GM18507 (cell line): Measurements from ENCODE around the gene PITPNM3.
A peak's percentile ranks its signal among the peaks of the same experiment; 100 is the strongest.

Experiments
- DNase-seq: peaks from one replicate; pipeline ENCODE4 v3.0.0; 2011; ENCODE audit warnings: low read depth; ENCODE audit not compliant: insufficient read length; ENCODE audit errors: extremely low spot score
- FAIRE-seq: peaks from 2 replicates; lab custom pipeline; 2011; peaks lifted over from hg19 to GRCh38; lab: Jason Lieb, UNC

The PITPNM3 gene

GRCh38 chr17:6508016-6508415 lies 48.3 kb downstream of the PITPNM3 start:
- DNase-seq (no peak), FAIRE-seq (no peak)

GRCh38 chr17:6507535-6507934 lies 48.8 kb downstream of the PITPNM3 start:
- FAIRE-seq, result no peak
- DNase-seq, result no peak

- no peak for DNase-seq
Measured at GRCh38 chr17:6506679-6507231, 49.6 kb downstream of the PITPNM3 start.

GRCh38 chr17:6505425-6506142 lies 50.8 kb downstream of the PITPNM3 start:
- no peak for DNase-seq

More at GRCh38 chr17:6506679-6507231, 49.6 kb downstream of the PITPNM3 start:
- no peak for FAIRE-seq

GRCh38 chr17:6503641-6504195 lies 52.6 kb downstream of the PITPNM3 start:
- no peak for FAIRE-seq
- DNase-seq, result no peak

More at GRCh38 chr17:6505425-6506142, 50.8 kb downstream of the PITPNM3 start:
- FAIRE-seq, result no peak

- DNase-seq (no peak), FAIRE-seq (no peak)
Measured at GRCh38 chr17:6502871-6503509, 53.4 kb downstream of the PITPNM3 start.

GRCh38 chr17:6502142-6502541 lies 54.2 kb downstream of the PITPNM3 start:
- FAIRE-seq, result no peak

GRCh38 chr17:6501359-6501758 lies 55.0 kb downstream of the PITPNM3 start:
- FAIRE-seq, result no peak
- DNase-seq, result no peak

More at GRCh38 chr17:6502142-6502541, 54.2 kb downstream of the PITPNM3 start:
- DNase-seq, result no peak

- FAIRE-seq (no peak), DNase-seq (no peak)
Measured at GRCh38 chr17:6498901-6499540, 57.3 kb downstream of the PITPNM3 start.

- DNase-seq (no peak), FAIRE-seq (no peak)
Measured at GRCh38 chr17:6498356-6498755, 58.0 kb downstream of the PITPNM3 start.

- DNase-seq (no peak), FAIRE-seq (no peak)
Measured at GRCh38 chr17:6497496-6498221, 58.7 kb downstream of the PITPNM3 start.

GRCh38 chr17:6496640-6497441 lies 59.5 kb downstream of the PITPNM3 start:
- FAIRE-seq (no peak), DNase-seq (no peak)

- no peak for DNase-seq
- FAIRE-seq, result peak; percentile 60
Measured at GRCh38 chr17:6496116-6496481, 60.3 kb downstream of the PITPNM3 start.

- FAIRE-seq, result no peak
- no peak for DNase-seq
Measured at GRCh38 chr17:6495450-6496115, 60.8 kb downstream of the PITPNM3 start.

GRCh38 chr17:6494239-6494941 lies 62.0 kb downstream of the PITPNM3 start:
- FAIRE-seq, result no peak

GRCh38 chr17:6492892-6493674 lies 63.3 kb downstream of the PITPNM3 start:
- DNase-seq (no peak), FAIRE-seq (no peak)

More at GRCh38 chr17:6494239-6494941, 62.0 kb downstream of the PITPNM3 start:
- DNase-seq, result no peak
